Measurements from ENCODE around the gene DUSP28.

DUSP28 gene

DNA sequence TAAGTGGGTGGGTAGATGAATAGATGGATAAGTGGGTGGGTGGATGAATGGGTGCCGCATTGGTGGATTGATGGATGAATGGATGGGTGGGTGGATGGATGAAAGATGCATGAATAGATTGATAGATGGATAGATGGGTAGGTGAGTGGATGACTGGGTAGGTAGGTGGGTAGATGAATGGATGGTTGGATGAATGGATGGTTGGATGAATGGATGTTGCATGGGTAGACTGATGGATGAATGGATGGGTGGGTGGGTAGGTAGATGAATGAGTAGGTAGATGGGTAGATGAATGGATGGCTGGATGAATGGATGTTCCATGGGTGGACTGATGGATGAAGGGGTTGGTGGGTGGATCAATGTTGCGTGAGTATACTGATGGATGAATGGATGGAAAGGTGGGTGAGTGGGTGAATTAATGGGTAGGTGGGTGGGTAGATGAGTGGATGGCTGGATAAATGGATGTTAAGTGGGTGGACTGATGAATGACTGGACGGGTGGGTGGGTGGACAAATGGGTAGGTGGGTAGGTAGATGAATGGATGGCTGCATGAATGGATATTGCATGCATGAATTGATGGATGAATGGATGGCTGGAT, 32.9 kb upstream of the DUSP28 start:
- peak; percentile 30 for DNase-seq (ENCODE audit: low spot score)

GRCh38 chr2:240528406-240529040, 31.6 kb upstream of the DUSP28 start:
- peak; percentile 37 for DNase-seq (ENCODE audit: low spot score)

GRCh38 chr2:240529344-240529999, 30.7 kb upstream of the DUSP28 start:
- DNase-seq (ENCODE audit: low spot score) = peak; percentile 36

GRCh38 chr2:240530181-240530580, 30.0 kb upstream of the DUSP28 start:
- peak; percentile 26 for DNase-seq (ENCODE audit: low spot score)

DNA sequence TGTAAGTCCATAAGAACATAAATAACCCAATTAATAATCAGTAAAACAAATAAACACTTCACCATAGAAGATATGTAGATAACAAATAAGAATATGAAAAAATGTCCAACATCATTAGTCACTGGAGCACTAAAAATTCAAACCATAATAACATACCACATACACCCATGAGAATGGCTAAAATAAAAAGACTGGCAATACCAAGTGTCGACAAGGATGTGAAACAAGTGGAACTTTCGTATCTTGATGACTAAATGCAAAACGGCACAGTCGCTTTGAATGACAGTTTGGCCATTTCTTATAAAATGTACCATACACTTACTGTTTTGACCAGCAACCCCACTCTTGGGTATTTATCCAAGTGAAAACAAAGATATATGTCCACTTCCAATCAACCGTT, 29.1 kb upstream of the DUSP28 start:
- no peak for DNase-seq (ENCODE audit: low spot score)

DNA sequence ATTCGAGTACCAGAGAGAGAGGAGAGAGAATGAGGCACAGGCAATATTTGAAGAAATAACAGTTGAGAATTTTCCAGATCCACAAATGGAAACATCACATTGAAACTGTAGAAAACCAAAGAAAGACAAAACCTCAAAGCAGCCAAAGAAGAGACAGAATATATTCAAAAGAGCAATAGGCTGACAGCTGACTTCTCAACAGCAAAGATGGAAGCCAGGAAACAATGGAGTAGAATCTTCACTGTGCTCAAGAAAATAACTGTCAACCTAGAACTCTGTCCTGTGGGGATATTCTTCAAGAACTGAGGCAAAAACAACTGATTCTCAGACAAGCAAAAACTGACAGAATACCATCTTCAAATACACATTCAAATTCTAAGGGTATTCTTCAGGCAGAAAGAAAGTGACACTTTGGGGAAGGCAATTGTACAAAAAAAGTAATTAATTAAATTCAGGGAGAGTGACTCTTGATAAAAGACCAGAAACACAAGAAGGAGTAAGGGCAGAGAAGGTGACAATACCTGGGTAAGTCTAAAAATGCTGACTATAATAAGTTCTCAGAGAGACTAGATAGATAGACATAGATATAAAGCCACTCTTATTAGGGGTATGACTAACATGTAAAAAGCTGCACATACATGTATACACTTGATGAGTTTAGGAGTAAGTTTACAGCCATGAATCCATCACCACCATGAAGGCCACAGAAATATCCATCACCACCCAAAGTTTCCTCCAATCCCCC, 28.0 kb upstream of the DUSP28 start:
- DNase-seq (ENCODE audit: low spot score) = no peak

DNA sequence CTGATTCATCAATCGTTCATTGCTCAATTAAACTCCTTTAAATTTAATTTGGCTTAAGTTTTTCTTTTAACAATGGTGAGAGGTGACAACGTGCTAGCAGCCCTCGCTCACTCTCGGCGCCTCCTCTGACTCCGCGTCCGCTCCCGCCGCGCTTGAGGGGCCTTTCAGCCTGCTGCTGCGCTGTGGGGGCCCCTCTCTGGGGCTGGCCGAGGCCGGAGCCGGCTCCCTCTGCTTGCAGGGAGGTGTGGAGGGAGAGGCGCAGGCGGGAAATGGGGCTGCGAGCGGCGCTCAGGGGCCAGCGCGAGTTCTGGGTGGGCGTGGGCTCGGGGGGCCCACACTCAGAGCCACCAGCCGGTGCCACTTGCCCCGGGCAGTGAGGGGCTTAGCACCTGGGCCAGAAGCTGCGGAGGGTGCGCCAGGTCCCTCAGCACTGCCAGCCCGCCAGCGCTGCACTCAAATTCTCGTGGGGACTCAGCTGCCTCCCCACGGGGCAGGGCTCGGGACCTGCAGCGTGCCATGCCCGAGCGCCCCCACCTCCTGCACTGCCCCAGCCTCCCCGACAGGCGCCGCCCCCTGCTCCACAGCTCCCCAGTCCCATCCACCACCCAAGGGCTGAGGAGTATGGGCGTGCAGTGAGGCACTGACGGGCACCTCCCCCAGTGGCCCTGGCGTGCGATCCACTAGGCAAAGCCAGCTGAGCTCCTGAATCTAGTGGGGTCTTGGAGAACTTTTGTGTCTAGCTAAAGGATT, 22.0 kb upstream of the DUSP28 start:
- peak; percentile 61 for DNase-seq (ENCODE audit: low spot score)

DNA sequence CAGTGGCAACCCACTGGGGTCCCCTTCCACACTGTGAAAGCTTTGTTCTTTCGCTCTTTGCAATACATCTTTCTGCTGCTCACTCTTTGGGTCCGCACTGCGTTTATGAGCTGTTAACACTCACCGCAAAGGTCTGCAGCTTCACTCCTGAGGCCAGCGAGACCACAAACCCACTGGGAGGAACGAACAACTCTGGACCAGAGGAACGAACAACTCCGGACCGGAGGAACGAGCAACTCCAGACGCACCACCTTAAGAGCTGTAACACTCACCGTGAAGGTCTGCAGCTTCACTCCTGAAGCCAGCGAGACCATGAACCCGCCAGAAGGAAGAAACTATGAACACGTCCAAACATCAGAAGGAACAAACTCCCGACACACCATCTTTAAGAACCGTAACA, 21.1 kb upstream of the DUSP28 start:
- peak; percentile 20 for DNase-seq (ENCODE audit: low spot score)

GRCh38 chr2:240539906-240540305, 20.3 kb upstream of the DUSP28 start:
- no peak for DNase-seq (ENCODE audit: low spot score)

GRCh38 chr2:240551288-240551687, 8.9 kb upstream of the DUSP28 start:
- no peak for DNase-seq (ENCODE audit: low spot score)

DNA sequence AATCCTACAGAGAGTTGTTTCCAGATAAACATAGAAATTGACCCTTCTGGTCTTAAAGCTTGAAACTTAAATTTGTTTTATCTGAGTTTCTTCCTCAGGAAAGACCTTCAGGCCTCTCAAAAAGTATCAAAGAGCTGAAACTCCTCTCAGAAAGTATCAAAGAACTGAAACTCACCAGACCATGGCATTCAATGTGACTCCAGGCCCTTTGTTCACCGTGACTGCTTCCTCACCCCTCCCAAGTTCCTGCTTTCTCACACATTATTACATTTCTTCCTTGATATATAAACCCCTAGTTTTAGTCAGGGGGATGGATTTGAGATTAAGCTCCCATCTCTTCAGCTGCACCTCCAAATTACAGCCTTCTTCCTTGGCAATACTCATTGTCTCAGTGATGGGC, 8.3 kb upstream of the DUSP28 start:
- no peak for DNase-seq (ENCODE audit: low spot score)

DNA sequence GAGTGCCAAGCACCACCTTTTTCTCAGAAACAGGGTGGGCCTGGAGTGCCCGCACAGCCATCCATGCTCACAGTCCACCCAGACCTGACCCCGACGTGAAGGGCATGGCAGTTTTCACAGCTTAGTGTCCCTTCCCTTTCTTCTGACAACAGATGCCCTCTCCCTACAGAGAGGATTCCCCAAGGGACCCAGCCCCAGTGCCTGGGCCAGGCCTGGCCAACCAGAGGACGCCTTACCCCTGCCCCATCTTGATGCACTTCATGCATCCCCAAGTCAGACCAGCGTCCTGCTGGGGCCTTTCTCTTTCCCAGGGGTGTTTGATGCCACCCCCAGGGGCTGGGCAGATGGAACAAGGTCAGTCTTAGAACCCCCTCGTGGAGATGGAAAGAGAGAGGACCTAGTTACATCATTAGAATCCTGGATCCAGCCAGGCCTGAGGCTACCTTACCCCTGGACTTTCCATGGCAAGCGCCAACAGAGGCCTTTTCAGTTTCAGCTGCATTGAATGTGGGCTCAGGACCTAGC, 6.1 kb upstream of the DUSP28 start:
- DNase-seq (ENCODE audit: low spot score) = no peak

DNA sequence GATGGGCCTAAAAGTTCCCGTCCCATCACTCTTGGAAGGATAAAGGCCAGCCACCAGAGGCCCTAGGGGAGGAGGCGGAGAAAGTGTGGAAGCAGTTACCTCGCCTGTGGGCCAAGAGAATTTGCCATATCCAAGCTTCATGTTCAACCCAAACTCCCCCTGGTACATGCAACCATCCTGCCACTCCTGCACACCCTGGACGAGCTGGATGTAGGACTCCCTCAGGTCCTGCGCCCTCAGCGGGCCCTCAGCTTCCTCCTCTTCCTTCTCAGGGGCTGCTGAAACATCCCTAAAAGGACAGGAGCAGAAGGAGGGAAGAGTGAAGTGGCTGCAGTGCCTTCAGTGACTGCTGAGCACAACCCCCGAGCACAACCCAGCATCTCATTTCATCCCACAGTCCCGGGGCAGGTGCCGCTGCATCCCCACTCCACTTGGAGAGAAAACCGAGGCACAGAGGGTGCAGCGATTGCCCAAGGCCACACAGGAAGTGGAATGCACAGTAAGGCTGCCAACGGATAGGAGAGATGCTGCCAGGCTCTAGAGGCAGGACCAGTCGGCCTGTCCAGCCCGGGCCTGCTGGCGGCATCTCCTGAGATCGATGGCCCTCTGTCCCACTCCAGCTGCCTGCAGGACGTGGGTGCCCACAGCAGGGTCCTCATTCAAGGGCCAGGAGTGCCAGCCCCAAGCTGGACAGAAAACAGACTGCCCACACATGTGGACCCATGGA, 5.2 kb upstream of the DUSP28 start:
- DNase-seq (ENCODE audit: low spot score) = no peak

DNA sequence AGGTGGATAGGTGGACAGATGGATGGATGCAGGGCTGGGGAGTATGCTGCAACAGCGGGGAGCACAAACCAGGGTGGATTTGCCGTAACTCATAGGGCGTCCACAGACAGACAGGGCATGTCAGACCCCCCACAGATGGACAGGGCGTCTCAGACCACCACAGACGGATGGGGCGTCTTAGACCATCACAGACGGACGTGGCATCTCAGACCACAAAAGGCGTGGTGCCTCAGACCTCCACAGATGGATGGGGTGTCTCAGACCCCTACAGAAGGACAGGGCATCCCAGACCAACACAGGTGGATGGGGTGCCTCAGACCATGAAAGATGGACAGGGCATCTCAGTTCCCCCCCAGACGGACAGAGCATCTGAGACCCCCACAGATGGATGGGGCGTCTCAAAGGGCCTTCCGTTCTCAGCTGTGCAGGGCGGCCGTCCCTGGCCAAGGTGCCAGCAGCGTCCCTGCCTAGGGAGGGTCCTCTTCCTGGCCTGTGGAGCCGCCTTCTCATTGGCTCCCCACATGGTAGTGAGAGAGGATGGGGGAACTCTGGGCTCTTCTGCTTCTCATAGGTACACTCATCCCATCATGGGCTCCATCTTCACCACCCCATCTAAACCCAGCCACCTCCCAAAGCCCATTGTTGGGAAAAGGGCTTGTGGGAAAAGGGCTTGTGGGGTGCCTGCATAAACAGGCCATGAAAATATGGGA, 4.5 kb upstream of the DUSP28 start:
- no peak for DNase-seq (ENCODE audit: low spot score)

- peak; percentile 70 for DNase-seq (ENCODE audit: low spot score)
Measured at GRCh38 chr2:240556553-240557100, 3.5 kb upstream of the DUSP28 start.

GRCh38 chr2:240557101-240557751, 2.9 kb upstream of the DUSP28 start:
- DNase-seq (ENCODE audit: low spot score) = peak; percentile 65

GRCh38 chr2:240557808-240558207, 2.3 kb upstream of the DUSP28 start, which contains the start of gene ANKMY1:
ANKMY1 (minus strand) TSS chr2:240557988; CDS start chr2:240557335, 653 bp downstream.
- DNase-seq (ENCODE audit: low spot score) = peak; percentile 78

DNA sequence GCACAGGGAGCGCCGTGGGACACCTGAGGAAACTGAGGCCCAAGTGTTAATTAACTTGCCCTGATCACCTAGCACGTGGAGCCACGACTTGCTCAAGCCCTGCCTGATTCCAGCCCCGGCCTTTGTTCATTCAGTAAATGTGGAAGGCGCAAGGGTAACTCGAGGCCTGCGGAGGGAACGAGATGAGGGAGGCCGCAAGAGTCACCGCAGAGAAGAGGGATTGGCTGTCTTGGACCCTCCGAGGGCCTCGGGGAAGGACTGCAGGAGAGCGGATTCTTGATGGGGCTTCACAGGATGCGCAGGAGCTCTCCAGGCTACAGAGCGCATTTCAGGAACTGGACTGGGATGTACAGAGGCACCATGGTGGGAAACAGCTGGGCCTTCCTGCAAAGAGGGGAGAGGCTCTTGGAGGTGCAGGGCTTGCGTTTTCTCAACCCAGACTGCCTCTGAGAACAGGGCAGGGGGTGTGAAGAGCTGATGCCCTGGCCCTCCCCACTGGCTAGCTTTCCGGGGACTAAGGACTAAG, 1.9 kb upstream of the DUSP28 start:
- peak; percentile 63 for DNase-seq (ENCODE audit: low spot score)

DNA sequence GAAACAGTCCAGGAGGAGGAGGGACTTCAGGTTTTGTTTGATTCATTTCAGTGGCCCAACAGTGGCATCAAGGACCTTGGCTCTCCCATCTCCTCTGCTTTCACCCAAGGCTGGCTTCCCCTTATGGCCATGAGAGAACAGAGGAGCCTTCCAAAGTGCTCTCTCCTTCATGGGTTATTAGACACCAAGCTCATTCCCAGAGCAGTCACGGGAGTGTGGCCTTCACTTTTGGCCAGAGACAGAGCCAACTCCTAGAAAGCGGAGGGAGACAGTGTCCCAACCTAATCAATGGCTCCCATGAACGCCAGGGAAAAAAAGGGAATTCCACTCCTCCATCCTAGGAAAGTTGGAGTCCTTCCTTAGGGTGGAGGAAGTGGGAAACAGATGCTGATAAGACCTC, 871 bp upstream of the DUSP28 start:
- DNase-seq (ENCODE audit: low spot score) = no peak

All from left forelimb (tissue), 1 donor.